ENCODE measurements around the gene PARVB. TPM values are rescaled to one million over a fixed set of nuclear protein-coding genes. Genes with fewer than 3 reads are reported as not detected.

PARVB gene
- total RNA-seq, 4 donors from 2014 or later: 59.5 to 82.0 (median 61.2) TPM

DNA sequence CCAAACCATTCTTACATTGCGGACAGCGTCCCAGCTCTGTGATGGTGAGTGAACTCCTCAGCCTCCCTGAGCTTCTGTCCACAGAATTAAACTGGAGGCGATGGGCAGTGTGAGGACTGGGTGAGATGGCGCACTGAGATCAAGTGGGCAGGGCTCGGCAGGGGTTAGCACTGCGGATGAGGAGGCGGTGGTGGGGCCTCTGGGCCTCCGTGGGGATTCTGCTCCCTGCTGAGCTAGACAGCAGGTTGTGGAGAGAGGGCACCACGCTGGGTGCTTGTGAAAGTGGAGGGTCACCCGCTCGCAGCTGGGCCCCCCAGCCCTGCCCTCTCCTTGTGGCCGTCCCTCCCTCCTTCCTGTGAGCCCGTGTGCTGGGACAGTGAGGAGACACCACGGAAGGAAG is 131.0 kb downstream of the PARVB start:
- TF ChIP-seq, protein P1, sequence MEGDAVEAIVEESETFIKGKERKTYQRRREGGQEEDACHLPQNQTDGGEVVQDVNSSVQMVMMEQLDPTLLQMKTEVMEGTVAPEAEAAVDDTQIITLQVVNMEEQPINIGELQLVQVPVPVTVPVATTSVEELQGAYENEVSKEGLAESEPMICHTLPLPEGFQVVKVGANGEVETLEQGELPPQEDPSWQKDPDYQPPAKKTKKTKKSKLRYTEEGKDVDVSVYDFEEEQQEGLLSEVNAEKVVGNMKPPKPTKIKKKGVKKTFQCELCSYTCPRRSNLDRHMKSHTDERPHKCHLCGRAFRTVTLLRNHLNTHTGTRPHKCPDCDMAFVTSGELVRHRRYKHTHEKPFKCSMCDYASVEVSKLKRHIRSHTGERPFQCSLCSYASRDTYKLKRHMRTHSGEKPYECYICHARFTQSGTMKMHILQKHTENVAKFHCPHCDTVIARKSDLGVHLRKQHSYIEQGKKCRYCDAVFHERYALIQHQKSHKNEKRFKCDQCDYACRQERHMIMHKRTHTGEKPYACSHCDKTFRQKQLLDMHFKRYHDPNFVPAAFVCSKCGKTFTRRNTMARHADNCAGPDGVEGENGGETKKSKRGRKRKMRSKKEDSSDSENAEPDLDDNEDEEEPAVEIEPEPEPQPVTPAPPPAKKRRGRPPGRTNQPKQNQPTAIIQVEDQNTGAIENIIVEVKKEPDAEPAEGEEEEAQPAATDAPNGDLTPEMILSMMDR (IDR thresholded peaks at IDR 0.05): no peak
- no peak for ATAC-seq (ENCODE audit: low FRiP score)
- no peak for DNase-seq (ENCODE audit: low spot score)

DNA sequence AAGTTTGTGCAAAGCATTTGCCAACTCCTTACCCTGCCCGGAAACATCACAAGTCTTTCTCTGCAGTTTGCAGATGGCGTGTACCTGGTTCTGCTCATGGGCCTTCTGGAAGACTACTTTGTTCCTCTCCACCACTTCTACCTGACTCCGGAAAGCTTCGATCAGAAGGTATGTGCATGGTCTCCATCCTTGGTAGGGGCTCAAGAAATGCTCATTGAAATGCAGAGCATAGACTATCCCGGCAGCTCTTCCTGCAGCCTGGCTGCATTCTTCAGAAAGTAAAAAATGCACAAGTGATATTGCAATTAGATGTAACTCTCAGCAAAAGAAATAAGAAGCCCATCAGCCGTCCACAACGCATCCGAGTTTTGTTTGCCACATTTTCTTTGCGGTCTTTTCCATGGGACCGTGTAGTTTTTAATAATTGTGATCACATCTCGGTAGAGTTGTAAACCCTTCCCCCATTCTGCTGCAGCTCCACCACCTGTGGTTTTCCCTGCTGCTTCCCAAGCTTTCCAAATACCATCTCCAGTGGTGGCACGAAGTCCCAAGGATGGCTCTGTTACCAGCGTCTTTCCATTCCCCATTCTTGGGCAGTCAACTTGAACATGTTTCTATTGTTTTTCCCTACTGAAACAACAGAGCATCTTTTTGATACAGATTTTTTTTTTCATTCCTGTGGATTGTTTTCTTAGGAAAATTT is 134.0 kb downstream of the PARVB start:
- ATAC-seq (ENCODE audit: low FRiP score): no peak
- TF ChIP-seq, protein P1 (IDR thresholded peaks at IDR 0.05): no peak

DNA sequence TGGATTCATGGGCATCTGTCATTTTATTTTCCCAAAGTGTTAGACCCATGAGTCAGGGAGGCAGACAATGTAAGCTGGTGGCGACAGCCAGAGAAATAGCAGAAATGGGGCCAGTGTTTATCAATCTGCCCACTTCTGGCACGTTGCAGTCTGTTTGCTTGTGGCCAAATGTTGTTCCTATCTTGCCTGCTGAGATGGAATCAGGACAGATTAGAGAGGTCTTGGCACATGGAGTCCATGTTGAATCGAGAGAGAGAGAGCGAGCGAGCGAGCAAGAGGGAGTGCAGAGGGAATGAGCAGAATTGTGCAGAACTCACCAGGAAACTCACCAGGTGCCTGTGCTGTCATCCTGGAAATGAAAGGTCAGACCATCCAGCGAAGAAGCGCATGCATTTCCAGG is 134.7 kb downstream of the PARVB start:
- DNase-seq (ENCODE audit: low spot score) (no peak), ATAC-seq (ENCODE audit: low FRiP score) (no peak)
- TF ChIP-seq, protein P1 (IDR thresholded peaks at IDR 0.05): no peak

More for the DNA sequence above, 134.0 kb downstream of the PARVB start:
- no peak for DNase-seq (ENCODE audit: low spot score)

DNA sequence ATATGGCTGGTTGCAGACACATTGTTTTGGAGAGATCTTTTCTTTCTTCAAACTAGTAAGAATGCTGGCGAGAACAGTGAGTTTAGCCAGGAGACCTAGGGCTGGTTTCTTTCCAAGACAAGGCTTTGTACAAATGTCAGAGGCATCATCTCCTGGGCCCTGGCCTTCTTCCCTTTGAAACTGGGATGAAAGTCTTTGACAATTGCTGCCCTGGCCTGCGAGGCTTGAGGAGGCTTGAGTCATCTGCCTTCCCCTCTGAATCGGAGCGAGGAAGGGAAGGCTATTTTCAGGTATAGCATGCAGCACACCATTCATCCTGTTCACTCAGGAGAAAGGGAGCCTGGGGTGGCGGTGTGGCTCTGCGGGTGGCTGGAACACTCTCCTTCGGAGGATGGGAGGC is 135.1 kb downstream of the PARVB start:
- no peak for ATAC-seq (ENCODE audit: low FRiP score)
- DNase-seq (ENCODE audit: low spot score): no peak
- TF ChIP-seq, protein P1 (IDR thresholded peaks at IDR 0.05): no peak

DNA sequence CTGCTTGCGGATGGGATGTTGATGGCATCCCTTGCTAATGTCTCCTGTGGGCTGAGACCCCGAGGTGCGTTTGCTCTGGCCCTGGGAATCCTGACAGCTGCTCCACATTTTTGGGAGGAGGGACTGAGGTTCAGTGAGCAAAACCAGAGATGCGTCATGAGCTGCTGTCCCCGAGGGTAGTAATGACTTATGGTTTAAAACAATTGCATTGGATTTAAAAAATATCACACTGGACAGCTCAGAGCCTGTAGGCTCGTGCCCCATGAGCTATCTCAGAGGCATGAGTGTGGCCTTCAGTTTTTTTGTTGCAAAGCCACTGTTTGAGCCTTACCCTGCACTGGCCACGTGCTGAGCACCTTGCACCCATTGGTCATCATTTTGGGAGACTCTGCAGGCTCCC is 135.7 kb downstream of the PARVB start:
- no peak for ATAC-seq (ENCODE audit: low FRiP score)
- no peak for DNase-seq (ENCODE audit: low spot score)
- TF ChIP-seq, protein P1 (IDR thresholded peaks at IDR 0.05): no peak

DNA sequence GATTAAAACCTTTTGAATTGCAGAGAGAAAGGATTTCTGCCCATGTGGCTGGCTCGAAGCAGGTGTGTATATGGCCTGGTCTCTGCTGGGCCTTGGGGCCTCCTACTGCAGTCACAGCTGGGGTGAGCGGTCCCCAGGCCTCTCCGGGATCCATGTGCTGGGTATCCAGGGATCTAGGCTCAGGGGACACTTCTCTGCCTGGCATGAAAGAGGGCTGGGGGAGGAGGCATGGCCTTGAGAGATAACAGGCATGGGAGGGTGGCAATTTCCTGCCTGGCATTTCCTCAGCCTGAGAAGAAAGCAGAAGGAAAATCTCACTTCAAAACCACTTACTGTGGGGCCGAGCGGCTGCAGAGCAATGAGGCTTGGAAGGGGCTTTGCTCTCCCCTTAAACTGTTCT is 136.3 kb downstream of the PARVB start:
- ATAC-seq (ENCODE audit: low FRiP score): no peak
- TF ChIP-seq, protein P1 (IDR thresholded peaks at IDR 0.05): no peak
- no peak for DNase-seq (ENCODE audit: low spot score)

DNA sequence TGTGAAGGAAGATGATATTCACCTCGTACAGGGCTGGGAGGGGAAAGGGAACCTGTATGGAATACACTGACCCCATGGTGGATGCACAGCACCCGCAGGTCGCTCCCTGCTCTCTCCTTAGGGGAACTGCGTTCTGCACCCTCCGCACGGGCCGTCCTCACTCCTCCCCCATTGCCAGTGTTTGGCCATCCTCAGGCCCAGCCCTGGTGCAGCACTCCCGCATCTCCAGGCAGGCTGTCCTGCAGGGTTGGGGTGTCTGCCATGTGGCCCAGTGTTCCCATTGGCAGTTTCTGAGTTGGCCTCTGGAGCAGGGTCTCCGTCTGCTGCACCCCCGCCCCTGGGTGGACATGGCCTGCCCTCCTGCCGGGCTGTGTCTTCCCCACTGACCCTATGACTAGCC is 137.6 kb downstream of the PARVB start:
- ATAC-seq (ENCODE audit: low FRiP score) (no peak), DNase-seq (ENCODE audit: low spot score) (no peak)
- TF ChIP-seq, protein P1 (IDR thresholded peaks at IDR 0.05): no peak

All from omental fat pad (tissue), 4 donors.